Daoy (cell line): Measurements from ENCODE around the gene RAB31. TPM values are rescaled to one million over a fixed set of nuclear protein-coding genes. Genes with fewer than 3 reads are reported as not detected.
"Not testable (repeated sequence)": the region's sequence is repeated elsewhere in the genome, so short reads cannot be mapped to it uniquely, and the experiment has no call there.

ENCODE experiments used
- DNase-seq: peaks from one replicate; pipeline ENCODE4 v3.0.0-alpha.2; 2015; ENCODE audit warnings: low read depth
- total RNA-seq: library from RNA; depleted of rRNA; stranded (reverse); fragments of >200 nt; shearing (Covaris generic); gene quantifications from 2 replicates; pipeline ENCODE4 v1.2.3, GENCODE V29; 2014; rRNA removed

The RAB31 gene, protein sequence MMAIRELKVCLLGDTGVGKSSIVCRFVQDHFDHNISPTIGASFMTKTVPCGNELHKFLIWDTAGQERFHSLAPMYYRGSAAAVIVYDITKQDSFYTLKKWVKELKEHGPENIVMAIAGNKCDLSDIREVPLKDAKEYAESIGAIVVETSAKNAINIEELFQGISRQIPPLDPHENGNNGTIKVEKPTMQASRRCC
- 18.2 and 19.3 TPM in 2 replicates for total RNA-seq

- DNase-seq, result peak; percentile 69
These were observed at the start of gene RAB31 for GRCh38 chr18:9708057-9708433. RAB31 (plus strand) TSS chr18:9708301; CDS start chr18:9708406, 105 bp downstream.

- DNase-seq, result no peak
These were observed 48.4 kb upstream of the RAB31 start for GRCh38 chr18:9659499-9660375.

- DNase-seq, result no peak
These were observed 46.5 kb upstream of the RAB31 start for GRCh38 chr18:9661564-9661963.

DNA sequence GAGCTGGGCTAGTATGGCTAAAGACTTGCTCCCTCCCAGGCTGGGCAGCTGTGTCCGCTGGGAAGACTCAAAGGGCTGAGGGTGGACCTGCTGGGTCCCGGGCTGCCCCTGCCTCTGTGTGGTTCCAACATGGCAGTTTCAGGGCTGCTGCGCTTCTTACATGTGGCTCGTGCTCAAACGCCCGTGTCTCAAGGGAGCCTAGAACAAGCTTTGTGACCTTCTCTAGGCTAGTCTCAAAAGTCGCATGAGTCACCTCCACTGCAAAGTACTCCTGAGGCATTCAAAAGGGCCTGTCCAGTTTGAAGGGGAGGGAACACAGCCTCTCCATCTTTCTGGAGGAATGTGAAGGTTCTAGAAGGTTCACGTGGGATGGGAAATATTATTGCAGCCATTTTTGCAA is 44.7 kb upstream of the RAB31 start:
- DNase-seq, result no peak

DNA sequence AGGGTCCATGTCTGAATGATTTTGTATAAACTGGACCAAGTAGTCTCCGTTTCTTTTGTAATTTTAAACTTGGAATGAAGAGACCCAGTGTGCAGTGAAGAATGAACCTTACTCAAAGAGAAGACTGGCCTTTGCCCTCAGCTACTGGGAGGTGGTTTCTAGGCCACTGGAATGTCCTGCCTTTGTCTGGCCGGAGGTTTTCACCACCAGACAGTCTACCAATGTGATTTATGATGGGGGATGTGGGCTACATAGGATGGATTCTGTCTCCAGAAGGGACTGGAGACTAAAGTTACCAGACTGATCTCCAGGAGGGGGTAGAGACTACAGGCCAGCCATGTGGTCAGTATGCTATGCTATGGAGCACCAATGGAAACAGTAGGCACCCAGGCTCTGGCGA is 42.8 kb upstream of the RAB31 start:
- no peak for DNase-seq

GRCh38 chr18:9666548-9666947 is 41.6 kb upstream of the RAB31 start:
- DNase-seq, result no peak

DNA sequence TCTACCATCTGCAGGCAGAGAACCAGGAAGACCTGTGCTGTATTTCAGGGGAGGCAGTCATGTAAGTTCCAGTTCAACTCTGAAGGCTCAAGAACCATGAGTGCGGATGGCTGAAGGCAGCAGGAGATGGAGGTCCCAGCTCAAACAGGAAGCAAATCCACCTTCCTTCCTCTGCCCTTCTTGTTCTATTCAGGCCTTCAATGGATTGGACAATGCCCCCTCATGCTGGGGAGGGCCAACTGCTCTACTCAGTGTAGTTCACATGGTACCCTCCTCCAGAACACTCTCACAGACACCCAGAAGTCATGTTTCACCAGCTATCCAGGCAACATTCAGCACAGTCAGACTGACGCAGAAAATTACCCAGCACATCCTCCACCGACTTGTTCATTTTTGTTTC is 39.1 kb upstream of the RAB31 start:
- no peak for DNase-seq

DNA sequence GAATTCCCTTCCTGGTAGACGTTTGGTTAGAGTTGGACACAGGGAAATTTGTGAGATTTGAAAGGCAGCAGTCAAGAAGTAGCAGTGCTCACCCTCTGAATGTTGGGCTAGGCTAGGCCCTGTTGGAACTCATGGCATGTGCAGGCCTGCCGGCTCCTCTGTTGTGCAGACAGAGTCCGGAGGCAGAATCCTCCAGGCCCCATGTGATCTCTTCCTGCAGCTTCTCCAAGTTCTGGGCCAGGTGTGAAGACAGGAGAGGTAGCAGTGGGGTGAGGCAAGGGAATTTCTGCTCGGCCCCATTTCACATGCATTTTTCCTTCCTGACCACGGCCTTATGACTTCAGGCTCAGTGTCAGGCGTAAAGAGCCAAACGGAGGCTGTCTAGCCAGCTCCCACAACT is 36.9 kb upstream of the RAB31 start:
- DNase-seq, result no peak

DNA sequence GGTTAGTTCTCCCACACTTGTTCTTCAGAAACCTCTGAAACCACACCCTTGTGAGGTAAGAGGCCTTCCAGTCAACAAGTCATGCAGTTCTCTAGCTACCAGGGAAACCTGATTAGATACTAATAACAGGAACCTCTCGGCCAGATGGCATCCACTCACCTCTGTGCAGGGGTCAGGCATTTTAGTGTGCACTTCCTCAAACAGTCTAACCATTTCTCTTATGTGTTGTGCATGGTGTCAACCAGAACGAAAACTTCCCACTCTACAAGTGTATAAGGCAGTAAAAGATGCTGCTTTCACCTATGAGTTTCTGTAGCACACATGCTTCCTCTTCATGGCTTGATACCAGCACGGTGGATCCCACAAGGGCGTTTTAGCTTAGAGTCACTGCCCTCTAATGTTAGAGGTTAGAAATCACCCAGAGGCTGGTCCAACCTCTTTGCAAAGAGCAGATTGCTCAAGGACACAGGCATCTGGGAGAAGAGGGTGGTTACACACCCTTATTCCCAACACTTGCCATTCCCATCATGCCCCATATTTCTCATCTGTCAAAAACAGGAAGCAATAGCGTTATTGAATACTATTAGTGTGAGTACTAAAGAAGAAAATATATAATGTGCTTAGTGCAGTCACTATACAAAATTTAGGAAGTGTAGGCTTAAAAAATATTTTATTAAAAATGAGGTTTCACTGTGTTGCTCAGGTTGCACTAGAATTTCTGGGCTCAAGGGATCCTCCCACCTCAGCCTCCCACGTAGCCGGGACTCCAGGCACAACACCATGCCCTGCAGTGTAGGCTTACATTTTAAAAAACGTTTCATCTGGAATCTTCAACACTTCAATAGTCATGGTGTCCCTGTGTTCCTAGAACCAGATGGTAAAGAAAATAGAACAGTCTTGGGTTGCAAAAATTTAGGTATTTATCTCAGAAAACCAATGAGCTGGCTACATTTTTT is 34.5 kb upstream of the RAB31 start:
- peak; percentile 27 for DNase-seq

DNA sequence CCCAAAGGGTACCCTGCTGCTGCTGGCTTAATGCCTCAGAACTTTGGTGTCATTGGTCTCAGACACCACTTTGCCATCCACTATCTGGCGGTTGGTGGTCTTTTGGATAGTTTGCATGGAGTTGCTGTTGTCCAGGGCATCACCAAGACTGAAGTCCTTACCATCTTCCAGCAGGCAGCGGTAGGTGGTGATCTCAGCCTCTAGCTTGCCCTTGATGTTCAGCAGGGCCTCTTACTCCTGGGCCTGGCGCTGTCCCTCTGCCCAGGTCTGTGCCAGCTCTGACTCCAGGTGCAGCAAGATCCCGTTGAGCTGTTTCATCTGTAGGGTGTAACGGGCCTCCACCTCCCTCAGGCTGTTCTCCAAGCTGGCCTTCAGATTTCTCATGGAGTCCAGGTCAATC is 29.9 kb upstream of the RAB31 start:
- not testable (repeated sequence) for DNase-seq

DNA sequence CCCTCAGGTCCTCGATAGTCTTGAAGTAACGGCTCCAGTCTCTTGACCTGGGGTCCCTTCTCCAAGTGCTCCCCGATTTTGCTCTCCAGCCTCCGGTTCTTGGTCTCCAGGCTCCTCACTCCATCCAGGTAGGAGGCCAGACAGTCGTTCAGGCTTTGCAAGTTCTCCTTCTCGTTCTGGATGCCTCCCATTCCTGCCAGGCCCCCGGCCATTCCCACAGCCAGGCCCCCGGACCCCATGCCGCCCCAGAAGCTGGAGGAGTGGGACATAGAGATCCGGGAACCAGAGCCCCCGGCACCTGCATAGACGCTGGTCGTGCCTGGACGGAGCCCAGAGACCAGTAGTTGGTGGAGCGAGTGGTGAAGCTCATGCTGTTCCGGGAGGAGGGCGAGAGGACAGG is 29.0 kb upstream of the RAB31 start:
- no peak for DNase-seq

DNA sequence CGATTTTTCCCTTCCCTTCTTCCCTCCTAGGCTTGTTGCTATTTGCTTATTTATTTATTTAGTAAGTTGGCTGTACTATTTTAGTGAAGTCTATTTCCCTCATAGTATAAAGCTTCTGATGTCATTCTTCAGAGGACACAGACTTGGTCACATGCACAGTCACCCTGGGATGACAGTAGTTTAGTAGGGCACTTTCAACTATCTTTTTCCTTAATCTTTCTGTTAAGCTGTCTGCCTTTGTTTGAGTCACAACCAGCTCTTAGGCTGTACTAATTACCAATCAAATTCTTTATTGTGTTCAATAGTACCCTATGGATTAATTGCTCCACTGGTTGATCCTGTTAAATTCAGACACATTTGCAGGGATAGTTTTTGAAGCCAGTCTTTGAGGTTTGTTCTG is 26.9 kb upstream of the RAB31 start:
- DNase-seq, result no peak

GRCh38 chr18:9682572-9682971 is 25.5 kb upstream of the RAB31 start:
- DNase-seq, result no peak

GRCh38 chr18:9683418-9684396 is 24.4 kb upstream of the RAB31 start:
- peak; percentile 56 for DNase-seq

- no peak for DNase-seq
These were observed 23.1 kb upstream of the RAB31 start for GRCh38 chr18:9684881-9685614.

- DNase-seq, result no peak
These were observed 22.5 kb upstream of the RAB31 start for GRCh38 chr18:9685615-9685890.

- no peak for DNase-seq
These were observed 19.9 kb upstream of the RAB31 start for GRCh38 chr18:9688036-9688741.

- DNase-seq, result no peak
These were observed 18.8 kb upstream of the RAB31 start for GRCh38 chr18:9689253-9689652.

DNA sequence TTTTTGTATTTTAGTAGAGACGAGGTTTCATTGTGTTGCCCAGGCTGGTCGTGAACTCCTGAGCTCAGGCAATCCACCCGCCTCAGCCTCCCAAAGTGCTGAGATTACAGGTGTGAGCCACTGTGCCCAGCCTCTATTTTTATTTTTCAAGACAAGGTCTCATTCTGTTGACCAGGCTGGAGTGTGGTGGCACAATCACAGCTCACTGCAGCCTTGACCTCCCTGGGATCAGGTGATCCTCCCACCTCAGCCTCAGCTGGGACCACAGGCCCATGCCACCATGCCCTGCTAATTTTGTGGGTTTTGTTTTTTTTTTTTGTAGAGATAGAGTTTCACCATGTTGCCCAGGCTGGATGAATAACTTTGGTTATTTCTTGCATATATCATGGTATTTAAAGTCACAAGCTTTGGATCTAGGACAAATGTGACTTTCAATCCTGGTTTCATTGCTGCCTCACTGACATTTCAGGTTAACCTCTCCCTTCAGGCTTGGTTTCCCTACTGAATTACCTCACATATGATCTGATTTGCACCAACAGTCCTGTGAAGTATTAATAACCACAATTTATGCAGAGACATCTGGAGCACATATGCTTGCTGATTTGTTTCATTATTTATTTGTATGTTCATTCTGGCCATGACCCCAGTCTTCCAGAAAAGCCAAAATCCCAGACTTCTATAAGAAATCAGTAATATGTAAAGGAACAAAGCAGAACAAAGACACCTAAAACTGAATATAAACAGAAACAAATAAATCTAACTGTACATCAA is 17.5 kb upstream of the RAB31 start:
- DNase-seq, result no peak
